Smooth muscle cell of the pulmonary artery (primary cell): ENCODE measurements around the gene ARMC7. TPM values are rescaled to one million over a fixed set of nuclear protein-coding genes. Genes with fewer than 3 reads are reported as not detected.

Source experiments
- total RNA-seq: library from RNA; depleted of rRNA; stranded (reverse); fragments of >200 nt; gene quantifications from 2 replicates; pipeline ENCODE4 v1.2.3, GENCODE V29; 2014

Gene ARMC7
- 3.1 and 3.3 TPM in 2 replicates for total RNA-seq

DNA sequence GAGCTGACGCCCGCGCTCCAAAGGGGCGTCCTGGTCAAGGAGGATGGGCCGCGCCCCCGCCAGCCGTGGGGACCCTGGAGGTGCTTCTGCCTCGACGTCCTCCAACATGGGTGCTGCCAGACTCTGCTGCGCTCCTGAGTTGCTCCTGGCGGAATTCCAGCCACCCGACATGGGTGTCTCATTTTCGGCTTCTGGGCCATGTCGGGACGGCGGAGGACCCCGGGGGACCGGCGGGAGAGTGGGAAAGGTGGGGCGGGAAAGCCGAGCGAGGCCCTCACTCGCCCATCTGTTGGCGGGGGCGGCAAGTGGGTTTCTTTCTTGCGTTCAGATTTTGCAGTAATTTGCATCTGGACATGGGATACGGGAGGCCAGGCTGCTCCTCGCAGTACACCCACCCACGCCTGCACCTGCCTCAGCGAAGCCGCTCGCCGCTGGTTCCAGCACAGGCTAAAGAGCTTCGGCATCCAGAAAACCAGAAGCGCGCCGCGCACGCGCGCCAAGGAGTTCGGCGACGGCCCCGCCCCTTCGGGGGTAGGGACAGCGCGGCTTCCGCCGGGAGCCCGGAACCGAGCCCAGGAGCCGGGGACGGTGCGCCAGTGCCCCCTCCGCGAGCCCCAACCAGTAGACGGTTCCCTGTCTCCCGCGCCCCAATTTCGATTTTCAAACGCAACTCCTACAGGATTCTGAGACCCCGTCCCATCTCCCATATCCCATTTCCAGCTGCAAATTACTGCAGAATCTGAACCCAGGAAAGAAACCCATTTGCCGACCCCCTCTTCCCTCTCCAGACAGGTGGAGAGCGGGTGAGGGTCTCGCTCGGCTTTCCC lies at the start of gene ARMC7:
Gene ARMC7, plus strand, starts transcription at position 563 of the 827 bp plus-strand sequence. CDS start 320 bp downstream, outside the sequence.

DNA sequence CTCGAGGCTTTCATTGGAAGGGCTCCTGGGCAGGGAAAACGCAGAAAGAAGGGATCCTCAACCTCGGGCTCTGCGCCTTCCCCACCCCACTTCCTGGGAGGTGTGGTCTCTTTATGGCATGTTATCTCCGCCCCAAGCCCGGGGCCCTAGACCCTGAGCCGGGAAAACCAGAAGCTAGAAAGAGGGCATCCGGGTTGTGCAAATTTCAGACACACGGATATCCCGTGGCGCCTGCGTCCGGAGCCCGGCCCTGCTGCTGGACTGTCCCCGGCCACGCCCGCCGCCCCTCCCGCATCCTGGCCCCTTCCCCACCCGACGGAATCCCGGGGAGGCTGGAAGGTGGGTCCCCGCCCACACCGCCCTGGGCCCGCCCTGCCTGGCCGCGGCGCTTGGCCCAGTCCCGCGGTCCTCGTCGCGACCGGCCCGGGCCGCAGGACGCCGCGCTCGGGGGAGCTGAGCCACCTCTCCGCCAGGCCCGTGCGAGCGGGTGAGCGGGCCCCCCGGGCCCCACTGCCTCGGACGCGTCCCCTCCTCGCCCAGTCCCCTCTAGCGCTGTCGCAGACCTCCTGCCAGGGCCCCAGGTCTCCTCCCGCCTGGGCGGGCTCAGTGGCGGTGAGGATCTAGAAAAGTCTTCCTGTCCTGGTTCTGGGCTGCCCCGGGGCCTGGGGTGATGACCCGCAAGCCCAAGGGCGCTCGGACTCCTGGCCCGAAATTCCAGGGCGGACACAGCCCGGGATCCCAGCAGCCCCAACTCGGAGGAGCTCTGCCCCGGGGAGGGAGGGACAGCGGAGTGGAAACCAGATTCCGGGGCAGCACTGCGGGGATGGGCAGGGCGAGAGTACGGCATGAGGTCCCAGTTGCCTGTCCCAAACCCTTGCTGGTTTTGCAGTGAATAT lies 22.0 kb upstream of the ARMC7 start, which contains the start of gene SLC16A5:
Gene SLC16A5, plus strand, starts transcription at position 397 of the 896 bp plus-strand sequence. CDS start 5,683 bp downstream, outside the sequence.

DNA sequence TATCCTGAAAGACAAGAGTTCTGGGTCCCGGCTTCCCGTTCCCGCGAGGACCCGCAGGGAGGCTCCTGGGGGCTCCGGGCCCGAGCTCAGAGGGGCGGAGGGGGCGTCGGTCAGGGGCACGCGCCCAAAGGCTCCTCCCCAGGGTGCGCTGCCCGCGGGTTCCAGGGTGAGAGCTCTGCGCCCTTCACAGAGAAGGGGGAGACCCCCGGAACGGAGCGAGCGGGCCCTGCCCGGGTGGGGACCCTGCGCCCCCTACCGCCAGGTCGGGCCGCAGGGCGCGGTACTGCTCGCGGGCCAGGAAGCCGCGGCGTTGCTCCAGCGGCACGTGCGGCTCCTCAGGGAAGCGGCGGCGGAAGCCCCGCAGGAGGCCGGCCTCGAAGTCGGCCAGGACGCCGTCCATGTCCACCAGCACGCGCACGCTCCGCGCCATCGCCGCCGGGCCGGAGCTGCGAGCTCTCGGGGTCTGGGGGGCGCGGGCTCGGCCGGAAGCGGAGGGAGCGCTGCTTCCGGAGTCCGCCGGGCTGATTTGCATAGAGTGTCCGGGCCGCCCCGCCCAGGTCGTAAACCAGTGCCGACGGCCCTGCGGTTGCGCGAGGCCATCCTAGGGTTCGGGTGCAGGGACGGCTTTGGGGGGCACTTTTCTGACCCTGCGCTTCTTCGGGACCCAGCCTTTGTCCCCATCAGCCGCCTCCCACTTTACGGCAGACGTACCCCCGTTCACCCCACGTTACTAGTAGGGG lies 21.7 kb downstream of the ARMC7 start, which contains the start of gene NT5C:
Gene NT5C, minus strand, starts transcription at position 465 of the 740 bp plus-strand sequence. Its CDS starts 35 bp downstream, at position 430.

DNA sequence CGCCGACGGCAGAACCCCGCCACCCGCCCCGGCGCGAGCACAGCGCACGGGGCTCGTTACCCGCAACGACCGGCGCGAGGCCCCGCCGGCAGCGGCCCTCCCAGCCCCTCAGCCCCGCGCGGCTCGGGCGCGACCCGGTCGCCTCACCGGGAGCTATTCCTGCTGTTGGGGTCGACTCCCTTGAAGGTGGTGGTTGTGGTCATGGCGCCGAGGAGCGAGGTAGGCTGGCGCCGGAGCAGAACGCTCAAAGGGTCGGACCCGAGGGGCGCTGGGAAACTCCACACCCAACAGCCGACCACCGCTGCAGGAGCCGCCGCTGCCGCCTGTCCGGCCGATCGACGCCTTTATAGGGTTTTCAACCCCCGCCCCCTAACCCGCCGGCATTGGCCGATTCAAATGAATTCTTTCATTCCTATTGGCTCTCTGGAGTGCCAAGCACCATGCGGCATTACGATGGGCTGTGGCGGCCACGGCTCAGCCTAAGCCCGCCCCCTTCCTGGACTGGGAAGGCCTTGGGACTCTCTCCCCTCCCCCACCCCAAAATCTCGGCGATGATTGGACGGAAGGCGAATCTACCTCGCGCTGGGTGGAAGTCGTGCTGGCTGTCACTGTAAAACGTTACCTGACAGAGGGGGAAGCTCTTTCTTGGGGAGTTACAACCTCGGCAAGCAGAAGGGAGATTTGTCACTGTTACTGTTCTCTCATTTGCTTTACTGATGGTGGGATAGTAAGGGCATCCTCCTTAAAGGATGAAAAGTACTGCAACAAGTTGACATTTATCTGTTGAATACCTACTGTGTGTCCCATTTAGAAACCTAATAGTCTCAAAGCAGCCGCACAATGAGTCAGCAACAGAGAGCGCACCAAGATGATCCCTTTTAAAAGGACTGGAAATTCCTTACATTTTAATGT lies 44.7 kb downstream of the ARMC7 start, which contains the start of gene JPT1:
Gene JPT1, minus strand, starts transcription at position 318 of the 912 bp plus-strand sequence. Its CDS starts 115 bp downstream, at position 203.

Other genes starting within 250 kb of the ARMC7 start
- gene FDXR, start 237.0 kb upstream of the ARMC7 start, total RNA-seq, result 25.0 and 43.9 TPM in 2 replicates
- not detected in 2 replicates for gene FADS6, start 216.3 kb upstream of the ARMC7 start, total RNA-seq
- gene USH1G, start 186.7 kb upstream of the ARMC7 start, total RNA-seq, result 0.03 TPM in 1 of 2 replicates, not detected in the other
- gene OTOP2, start 185.7 kb upstream of the ARMC7 start, total RNA-seq, result not detected in 2 replicates
- not detected in 2 replicates for gene OTOP3, start 174.1 kb upstream of the ARMC7 start, total RNA-seq
- gene HID1, start 137.2 kb upstream of the ARMC7 start, total RNA-seq, result 2.2 and 2.3 TPM in 2 replicates
- gene CDR2L, start 122.3 kb upstream of the ARMC7 start, total RNA-seq, result 22.5 and 25.6 TPM in 2 replicates
- gene MRPL58, start 97.3 kb upstream of the ARMC7 start, total RNA-seq, result 13.4 and 15.6 TPM in 2 replicates
- 129 and 130 TPM in 2 replicates for gene ATP5PD, start 63.0 kb upstream of the ARMC7 start, total RNA-seq
- 19.7 and 23.1 TPM in 2 replicates for gene KCTD2, start 62.7 kb upstream of the ARMC7 start, total RNA-seq
- 3.3 and 6.9 TPM in 2 replicates for gene SLC16A5, start 22.0 kb upstream of the ARMC7 start, total RNA-seq
- gene NT5C, start 21.8 kb downstream of the ARMC7 start, total RNA-seq, result 23.1 TPM in 2 replicates
- 57.6 and 68.6 TPM in 2 replicates for gene JPT1, start 44.5 kb downstream of the ARMC7 start, total RNA-seq
- gene SUMO2, start 73.0 kb downstream of the ARMC7 start, total RNA-seq, result 91.4 and 105 TPM in 2 replicates
- 19.0 and 28.8 TPM in 2 replicates for gene NUP85, start 95.7 kb downstream of the ARMC7 start, total RNA-seq
- gene GGA3, start 151.6 kb downstream of the ARMC7 start, total RNA-seq, result 16.7 and 28.0 TPM in 2 replicates
- gene MRPS7, start 151.9 kb downstream of the ARMC7 start, total RNA-seq, result 31.5 and 34.0 TPM in 2 replicates
- 8.7 and 10.1 TPM in 2 replicates for gene MIF4GD, start 161.3 kb downstream of the ARMC7 start, total RNA-seq
- gene SLC25A19, start 179.5 kb downstream of the ARMC7 start, total RNA-seq, result 5.5 and 8.8 TPM in 2 replicates